OCI-M2 (cell line): ENCODE results near the gene ATXN7L2.
"Not testable (repeated sequence)": the region's sequence is repeated elsewhere in the genome, so short reads cannot be mapped to it uniquely, and the experiment has no call there.

Source experiments
- DNase-seq: peaks from one replicate; lab custom pipeline; 2025; ENCODE audit not compliant: unreplicated experiment; lab: John Stamatoyannopoulos, UW

Gene ATXN7L2

GRCh38 chr1:109483672-109484518, at the start of gene ATXN7L2:
ATXN7L2 (plus strand) TSS chr1:109483905; CDS start chr1:109483954, 49 bp downstream.
- no peak for DNase-seq

GRCh38 chr1:109434484-109434883, 49.2 kb upstream of the ATXN7L2 start:
- no peak for DNase-seq

GRCh38 chr1:109438798-109439297, 44.9 kb upstream of the ATXN7L2 start:
- DNase-seq = no peak

- DNase-seq = no peak
Observed at GRCh38 chr1:109441069-109441468, 42.6 kb upstream of the ATXN7L2 start.

- DNase-seq = no peak
Observed at GRCh38 chr1:109443476-109443875, 40.2 kb upstream of the ATXN7L2 start.

GRCh38 chr1:109444346-109444745, 39.4 kb upstream of the ATXN7L2 start:
- DNase-seq = no peak

GRCh38 chr1:109445949-109446695, 37.6 kb upstream of the ATXN7L2 start:
- DNase-seq = not testable (repeated sequence)

- no peak for DNase-seq
Observed at GRCh38 chr1:109447524-109447923, 36.2 kb upstream of the ATXN7L2 start.

- no peak for DNase-seq
Observed at GRCh38 chr1:109454497-109455133, 29.1 kb upstream of the ATXN7L2 start.

GRCh38 chr1:109457819-109458218, 25.9 kb upstream of the ATXN7L2 start:
- no peak for DNase-seq

GRCh38 chr1:109466125-109466451, 17.6 kb upstream of the ATXN7L2 start:
- no peak for DNase-seq

GRCh38 chr1:109466452-109467300, 17.0 kb upstream of the ATXN7L2 start, which contains the start of gene SYPL2:
SYPL2 (plus strand) TSS chr1:109466546; CDS start chr1:109466844, 298 bp downstream.
- no peak for DNase-seq

- no peak for DNase-seq
Observed at GRCh38 chr1:109467301-109467777, 16.4 kb upstream of the ATXN7L2 start.

- DNase-seq = no peak
Observed at GRCh38 chr1:109468061-109468460, 15.6 kb upstream of the ATXN7L2 start.

GRCh38 chr1:109468903-109469302, 14.8 kb upstream of the ATXN7L2 start:
- DNase-seq = no peak

- no peak for DNase-seq
Observed at GRCh38 chr1:109470245-109470644, 13.5 kb upstream of the ATXN7L2 start.

GRCh38 chr1:109472779-109473178, 10.9 kb upstream of the ATXN7L2 start:
- DNase-seq = no peak

- not testable (repeated sequence) for DNase-seq
Observed at GRCh38 chr1:109473284-109474057, 10.2 kb upstream of the ATXN7L2 start.

GRCh38 chr1:109474697-109475096, 9.0 kb upstream of the ATXN7L2 start:
- no peak for DNase-seq

- no peak for DNase-seq
Observed at GRCh38 chr1:109475261-109475660, 8.4 kb upstream of the ATXN7L2 start.
